ENCODE results near the gene WNT3A.

WNT3A gene

GRCh38 chr1:228084797-228085196 lies 78.0 kb downstream of the WNT3A start:
- DNase-seq (ENCODE audit: low read depth): no peak

- DNase-seq (ENCODE audit: low read depth): peak; percentile 58
Observed at GRCh38 chr1:228085287-228085951, 78.6 kb downstream of the WNT3A start.

GRCh38 chr1:228087771-228088251 lies 81.0 kb downstream of the WNT3A start:
- no peak for DNase-seq (ENCODE audit: low read depth)

- DNase-seq (ENCODE audit: low read depth): no peak
Observed at GRCh38 chr1:228088586-228089498, 82.0 kb downstream of the WNT3A start.

GRCh38 chr1:228089519-228090380 lies 83.0 kb downstream of the WNT3A start:
- DNase-seq (ENCODE audit: low read depth): no peak

- no peak for DNase-seq (ENCODE audit: low read depth)
Observed at GRCh38 chr1:228090613-228091081, 83.8 kb downstream of the WNT3A start.

- no peak for DNase-seq (ENCODE audit: low read depth)
Observed at GRCh38 chr1:228091084-228091483, 84.3 kb downstream of the WNT3A start.

- no peak for DNase-seq (ENCODE audit: low read depth)
Observed at GRCh38 chr1:228092342-228093049, 85.7 kb downstream of the WNT3A start.

GRCh38 chr1:228093050-228093906 lies 86.5 kb downstream of the WNT3A start:
- DNase-seq (ENCODE audit: low read depth): no peak

- DNase-seq (ENCODE audit: low read depth): no peak
Observed at GRCh38 chr1:228094432-228095016, 87.7 kb downstream of the WNT3A start.

GRCh38 chr1:228095161-228095560 lies 88.4 kb downstream of the WNT3A start:
- no peak for DNase-seq (ENCODE audit: low read depth)

GRCh38 chr1:228095938-228096337 lies 89.1 kb downstream of the WNT3A start:
- DNase-seq (ENCODE audit: low read depth): no peak

- DNase-seq (ENCODE audit: low read depth): no peak
Observed at GRCh38 chr1:228096416-228097332, 89.9 kb downstream of the WNT3A start.

- no peak for DNase-seq (ENCODE audit: low read depth)
Observed at GRCh38 chr1:228097333-228098081, 90.7 kb downstream of the WNT3A start.

- no peak for DNase-seq (ENCODE audit: low read depth)
Observed at GRCh38 chr1:228098323-228098931, 91.6 kb downstream of the WNT3A start.

- DNase-seq (ENCODE audit: low read depth): no peak
Observed at GRCh38 chr1:228099331-228099732, 92.5 kb downstream of the WNT3A start.

GRCh38 chr1:228100822-228101613 lies 94.2 kb downstream of the WNT3A start:
- no peak for DNase-seq (ENCODE audit: low read depth)

Measured in stromal cell of bone marrow (primary cell).